Measurements from ENCODE around the gene ACTN1. TPM values are rescaled to one million over a fixed set of nuclear protein-coding genes. Genes with fewer than 3 reads are reported as not detected.

ACTN1 gene
- total RNA-seq, 2 experiments from 2014 or later: 31.9 to 35.1 TPM

DNA sequence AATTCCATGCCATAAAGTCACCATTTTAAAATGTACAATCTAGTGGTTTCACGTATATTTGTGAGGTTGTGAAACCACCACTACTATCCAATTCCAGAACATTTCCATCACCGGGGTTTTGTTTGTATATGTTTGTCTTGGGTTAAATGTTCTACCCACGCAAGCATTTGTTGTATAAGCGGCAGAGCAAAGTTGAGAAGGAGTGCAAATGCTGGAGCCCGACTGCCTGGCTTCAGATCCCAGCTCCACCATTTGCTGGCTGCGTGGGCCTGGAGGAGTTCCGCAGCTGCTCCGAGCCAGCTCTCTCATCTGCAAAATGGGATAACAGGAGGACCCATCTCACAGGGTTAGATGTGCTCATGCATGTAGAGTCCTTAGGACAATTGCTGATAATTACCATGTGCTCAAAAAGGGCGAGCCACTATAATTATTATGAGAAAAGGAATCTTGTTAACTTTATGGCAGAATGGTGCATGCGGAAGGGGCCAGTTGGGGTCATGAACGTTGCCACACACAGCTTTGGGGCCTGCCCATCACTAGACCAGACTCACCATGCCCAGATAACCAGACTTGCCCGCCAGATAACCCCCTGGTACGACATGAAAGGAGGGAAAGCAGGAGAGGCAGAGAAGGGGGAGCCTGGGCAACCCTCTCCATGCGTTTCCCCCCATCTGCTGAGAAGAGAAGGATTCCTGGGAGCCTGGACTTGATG lies 6.4 kb downstream of the ACTN1 start:
- POLR2A ChIA-PET: no interaction called here
- Mint-ChIP-seq H3K4me3 (no peak overlapping the region), H3K9me3 (peaks cover 18% of the 10 kb centered on the region), H3K27ac (no peak overlapping the region), H3K36me3 (ENCODE audit: low read depth) (peaks cover 52% of the 10 kb centered on the region), H3K4me1 (peaks cover 78% of the 10 kb centered on the region), H3K27me3 (no peaks in the 10 kb centered on the region)
- CTCF ChIA-PET: no interaction called here
- DNase-seq: no peak

DNA sequence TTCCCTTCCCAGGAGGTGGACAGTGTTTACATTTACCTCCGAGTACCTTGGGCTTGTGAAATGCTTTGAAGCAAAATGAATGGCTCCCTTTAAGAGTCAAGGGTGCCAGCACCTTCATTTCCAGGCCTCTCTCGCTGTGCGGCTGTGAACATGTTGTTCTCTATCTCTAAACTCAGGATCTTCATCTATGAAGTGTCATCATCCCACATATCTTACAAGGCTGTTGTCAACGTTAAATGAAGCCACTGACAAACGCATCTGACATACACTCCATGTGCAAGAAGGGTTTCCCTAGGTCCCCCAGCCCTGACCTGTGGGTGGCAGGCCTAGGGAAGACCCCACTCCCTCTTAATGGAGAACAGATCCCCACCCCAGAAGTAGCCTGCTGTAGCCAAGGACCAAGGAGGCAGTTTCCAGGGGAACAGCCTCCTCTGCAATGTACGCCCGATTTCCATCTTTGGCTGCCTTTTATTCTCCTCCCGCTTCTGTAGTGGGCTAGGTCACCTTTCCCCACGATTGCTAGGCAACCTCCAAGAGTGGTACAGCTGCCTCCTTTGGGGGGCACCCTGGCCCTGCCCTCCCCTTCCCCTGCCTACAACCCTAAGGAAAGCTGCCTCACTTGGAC lies 7.6 kb downstream of the ACTN1 start:
- peaks cover 18% of the 10 kb centered on the region for H3K9me3 Mint-ChIP-seq
- peaks cover 49% of the 10 kb centered on the region for H3K36me3 Mint-ChIP-seq (ENCODE audit: low read depth)
- POLR2A ChIA-PET: no interaction called here
- no peak overlapping the region for H3K4me3 Mint-ChIP-seq
- CTCF ChIA-PET: no interaction called here
- no peak for DNase-seq
- peaks cover 75% of the 10 kb centered on the region for H3K4me1 Mint-ChIP-seq
- peak overlapping the region; percentile 80 for H3K27ac Mint-ChIP-seq
- no peaks in the 10 kb centered on the region for H3K27me3 Mint-ChIP-seq

DNA sequence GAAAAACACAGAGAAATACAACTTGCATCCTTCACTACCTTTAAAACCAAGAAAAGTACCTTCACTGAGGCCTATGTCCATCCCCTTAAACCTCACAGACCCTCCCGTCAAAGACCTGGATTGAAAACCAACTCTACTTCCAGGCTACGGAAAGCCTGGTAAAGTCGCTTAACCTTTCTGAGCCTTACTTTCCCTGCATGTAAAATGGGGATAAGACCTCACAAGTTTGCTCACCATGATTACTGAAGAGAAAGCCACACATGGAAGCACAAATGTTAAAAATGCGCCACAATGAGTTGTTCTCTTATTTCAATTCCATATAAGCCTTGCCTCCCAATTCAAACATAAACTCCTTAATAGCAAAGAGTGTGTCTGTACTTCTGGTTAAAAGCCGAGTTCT lies 8.4 kb downstream of the ACTN1 start:
- H3K27ac Mint-ChIP-seq: peak overlapping the region; percentile 80
- CTCF ChIA-PET: no interaction called here
- H3K4me3 Mint-ChIP-seq: peak overlapping the region; percentile 49

GRCh38 chr14:68970038-68970612 lies 9.0 kb downstream of the ACTN1 start:
- H3K9me3 Mint-ChIP-seq: peaks cover 18% of the 10 kb centered on the region
- H3K4me1 Mint-ChIP-seq: peaks cover 71% of the 10 kb centered on the region
- POLR2A ChIA-PET: no interaction called here
- H3K4me3 Mint-ChIP-seq: peak overlapping the region; percentile 49
- peak; percentile 83 for DNase-seq
- peaks cover 39% of the 10 kb centered on the region for H3K36me3 Mint-ChIP-seq (ENCODE audit: low read depth)
- no peaks in the 10 kb centered on the region for H3K27me3 Mint-ChIP-seq
- peak overlapping the region; percentile 80 for H3K27ac Mint-ChIP-seq
- CTCF ChIA-PET: interaction anchor here (1.6 to 2.0 kb wide), 2 partner anchors 11 to 84 kb away, joined by 4 to 6 read pairs; no protein-coding TSS in a partner anchor

More for the DNA sequence above, 8.4 kb downstream of the ACTN1 start:
- H3K36me3 Mint-ChIP-seq (ENCODE audit: low read depth): peaks cover 42% of the 10 kb centered on the region
- POLR2A ChIA-PET: no interaction called here
- H3K4me1 Mint-ChIP-seq: peaks cover 71% of the 10 kb centered on the region
- peaks cover 18% of the 10 kb centered on the region for H3K9me3 Mint-ChIP-seq
- DNase-seq: no peak
- no peaks in the 10 kb centered on the region for H3K27me3 Mint-ChIP-seq

- Mint-ChIP-seq H3K4me3 (peak overlapping the region; percentile 49), H3K9me3 (peaks cover 13% of the 10 kb centered on the region), H3K36me3 (ENCODE audit: low read depth) (peaks cover 33% of the 10 kb centered on the region), H3K27me3 (no peaks in the 10 kb centered on the region), H3K27ac (peak overlapping the region; percentile 80), H3K4me1 (peaks cover 68% of the 10 kb centered on the region)
- no peak for DNase-seq
- CTCF ChIA-PET: interaction anchor here (0.5 to 2.0 kb wide), 3 partner anchors 10 to 85 kb away, joined by 4 to 6 read pairs (median 6); no protein-coding TSS in a partner anchor
- POLR2A ChIA-PET: interaction anchor here (0.6 to 0.7 kb wide), 2 partner anchors 9 to 16 kb away, joined by 3 read pairs; no protein-coding TSS in a partner anchor
Measured at GRCh38 chr14:68969278-68970033, 9.6 kb downstream of the ACTN1 start.

- H3K9me3 Mint-ChIP-seq: peaks cover 11% of the 10 kb centered on the region
- no peaks in the 10 kb centered on the region for H3K27me3 Mint-ChIP-seq
- no peak for DNase-seq
- peaks cover 25% of the 10 kb centered on the region for H3K36me3 Mint-ChIP-seq (ENCODE audit: low read depth)
- POLR2A ChIA-PET: interaction anchor here (0.6 to 0.7 kb wide), 3 partner anchors 9 to 20 kb away, joined by 3 to 5 read pairs (median 3); no protein-coding TSS in a partner anchor
- CTCF ChIA-PET: interaction anchor here (0.5 to 2.0 kb wide), 3 partner anchors 9 to 85 kb away, joined by 4 to 6 read pairs (median 6); no protein-coding TSS in a partner anchor
- H3K4me1 Mint-ChIP-seq: peaks cover 66% of the 10 kb centered on the region
- peak overlapping the region; percentile 67 for H3K27ac Mint-ChIP-seq
- H3K4me3 Mint-ChIP-seq: no peak overlapping the region
Measured at GRCh38 chr14:68968721-68969120, 10.4 kb downstream of the ACTN1 start.

DNA sequence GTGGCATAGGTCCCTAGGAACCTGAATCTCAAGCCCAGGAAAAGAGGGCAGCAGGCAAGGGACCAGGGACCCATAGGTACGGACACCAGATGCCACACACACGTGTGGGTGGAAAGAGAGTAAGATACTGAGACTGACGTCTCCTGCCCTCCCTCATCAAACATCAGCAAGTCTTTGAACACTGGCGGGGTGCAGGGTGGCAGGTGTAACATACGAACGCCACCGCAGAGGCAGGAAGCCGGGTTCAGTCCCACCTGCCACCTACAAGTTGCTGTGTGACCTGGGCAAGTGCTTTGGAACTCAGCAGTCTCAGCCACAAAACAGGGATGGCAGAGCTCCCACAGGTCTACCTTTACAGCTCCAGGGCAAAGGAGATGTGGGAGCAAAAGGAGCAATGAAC lies 11.1 kb downstream of the ACTN1 start:
- H3K27ac Mint-ChIP-seq: peak overlapping the region; percentile 84

DNA sequence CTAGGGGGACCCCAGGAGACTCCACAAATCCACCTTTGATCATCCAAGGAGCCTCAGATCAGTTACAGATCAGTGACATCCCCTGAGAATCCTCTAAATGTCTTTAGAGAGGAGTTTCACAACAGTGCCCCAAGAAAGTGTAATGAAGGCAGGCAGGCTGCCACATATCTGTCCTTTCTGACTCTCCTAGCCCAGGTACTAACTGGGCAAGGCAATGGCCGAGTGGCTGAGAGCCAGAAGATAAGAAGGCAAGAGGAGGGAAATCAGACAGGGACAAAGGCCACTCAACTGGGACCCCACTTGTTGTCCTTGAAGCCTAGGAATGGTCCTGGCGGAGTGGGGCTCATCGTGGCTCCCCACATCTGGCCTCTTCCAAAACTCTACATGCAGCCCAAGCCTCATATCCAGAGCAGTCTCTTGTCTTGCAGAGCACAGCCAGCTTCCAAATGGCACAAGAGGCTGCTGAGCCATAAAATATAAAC lies 11.6 kb downstream of the ACTN1 start:
- Mint-ChIP-seq H3K27ac (peak overlapping the region; percentile 84), H3K27me3 (no peaks in the 10 kb centered on the region), H3K36me3 (ENCODE audit: low read depth) (peaks cover 13% of the 10 kb centered on the region), H3K4me1 (peaks cover 64% of the 10 kb centered on the region), H3K4me3 (no peak overlapping the region), H3K9me3 (peaks cover 2% of the 10 kb centered on the region)
- POLR2A ChIA-PET: no interaction called here
- no peak for DNase-seq
- CTCF ChIA-PET: interaction anchor here (1.1 kb wide), 1 partner anchor 9 kb away, joined by 3 read pairs; no protein-coding TSS in a partner anchor

More for the DNA sequence above, 11.1 kb downstream of the ACTN1 start:
- Mint-ChIP-seq H3K4me1 (peaks cover 66% of the 10 kb centered on the region), H3K9me3 (peaks cover 4% of the 10 kb centered on the region), H3K4me3 (peak overlapping the region; percentile 26), H3K27me3 (no peaks in the 10 kb centered on the region), H3K36me3 (ENCODE audit: low read depth) (peaks cover 19% of the 10 kb centered on the region)
- peak; percentile 81 for DNase-seq
- ChIA-PET CTCF (interaction anchor here (1.1 to 2.0 kb wide), 2 partner anchors 9 to 86 kb away, joined by 3 to 4 read pairs; no protein-coding TSS in a partner anchor), POLR2A (interaction anchor here (0.6 kb wide), 1 partner anchor 19 kb away, joined by 5 read pairs; no protein-coding TSS in a partner anchor)

- ChIA-PET POLR2A (no interaction called here), CTCF (no interaction called here)
- H3K27ac Mint-ChIP-seq: no peak overlapping the region
- peaks cover 61% of the 10 kb centered on the region for H3K4me1 Mint-ChIP-seq
- H3K36me3 Mint-ChIP-seq (ENCODE audit: low read depth): peaks cover 7% of the 10 kb centered on the region
- no peak for DNase-seq
- no peak overlapping the region for H3K4me3 Mint-ChIP-seq
- no peaks in the 10 kb centered on the region for H3K27me3 Mint-ChIP-seq
- H3K9me3 Mint-ChIP-seq: no peaks in the 10 kb centered on the region
Measured at GRCh38 chr14:68966872-68967301, 12.2 kb downstream of the ACTN1 start.

DNA sequence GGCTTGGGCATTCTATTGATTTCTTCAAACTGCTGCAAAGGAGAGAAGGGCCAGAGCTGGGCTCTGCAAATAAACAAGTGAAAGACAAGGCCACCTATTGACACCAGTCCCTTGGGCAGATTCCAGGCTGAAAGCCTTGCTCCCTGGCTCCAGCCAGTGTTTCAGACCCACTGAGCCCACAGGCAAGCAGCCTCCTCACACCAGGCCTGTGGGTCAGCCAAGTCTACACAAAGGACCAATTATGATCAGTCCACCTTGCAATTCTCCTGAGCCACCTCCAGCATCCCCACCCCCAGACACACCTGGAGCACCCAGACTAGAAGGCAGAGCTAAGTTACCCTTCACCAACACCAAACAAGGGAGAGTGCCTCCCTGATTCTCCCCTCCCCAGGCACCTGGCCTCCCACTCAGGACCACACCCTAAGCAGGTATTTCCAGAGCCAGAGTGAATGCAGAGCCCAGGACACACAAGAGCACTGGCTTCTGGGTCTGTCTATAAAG lies 13.8 kb downstream of the ACTN1 start:
- Mint-ChIP-seq H3K36me3 (ENCODE audit: low read depth) (no peaks in the 10 kb centered on the region), H3K9me3 (no peaks in the 10 kb centered on the region), H3K27ac (peak overlapping the region; percentile 27), H3K27me3 (no peaks in the 10 kb centered on the region), H3K4me1 (peaks cover 45% of the 10 kb centered on the region), H3K4me3 (no peak overlapping the region)
- ChIA-PET POLR2A (no interaction called here), CTCF (interaction anchor here (0.9 to 1.7 kb wide), 3 partner anchors 11 to 73 kb away, joined by 3 to 4 read pairs (median 3); no protein-coding TSS in a partner anchor)
- DNase-seq: no peak

DNA sequence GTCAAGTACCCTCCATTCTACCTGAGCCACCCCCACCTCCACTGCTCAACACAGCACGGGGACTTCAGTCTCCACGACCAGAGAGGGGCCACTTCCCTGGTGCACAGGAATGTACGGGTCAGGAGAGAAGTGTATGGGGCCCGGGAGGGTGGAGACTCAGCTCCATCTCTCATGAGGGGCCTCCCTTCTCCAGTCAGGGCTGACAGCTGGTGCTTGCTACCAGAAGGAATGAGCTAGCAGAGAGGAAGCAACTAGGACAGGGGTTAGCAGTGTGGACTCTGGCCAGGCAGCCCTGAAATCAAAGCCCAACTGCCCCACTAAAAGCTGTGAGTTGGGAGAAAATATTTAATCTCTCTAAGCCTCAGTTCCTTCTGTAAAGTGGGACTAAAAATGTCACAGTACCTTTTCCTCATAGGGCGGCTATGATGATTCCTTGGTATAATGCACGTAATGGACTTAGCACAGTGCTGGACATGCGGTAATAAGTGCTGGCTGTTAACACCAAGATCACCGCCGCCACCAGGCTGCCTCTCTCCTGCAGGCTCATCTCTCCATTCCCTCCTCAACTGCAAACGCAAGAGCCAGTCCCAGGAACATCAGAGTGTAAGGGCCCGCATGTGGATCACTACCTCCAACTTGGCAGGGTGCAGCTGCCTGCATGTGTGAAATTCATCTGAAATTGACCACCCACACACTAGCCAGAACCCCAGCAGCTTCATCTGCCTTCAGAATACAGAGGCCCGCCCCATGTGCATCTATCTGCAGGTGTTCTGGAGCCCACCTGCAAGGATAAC lies 14.6 kb downstream of the ACTN1 start:
- POLR2A ChIA-PET: no interaction called here
- Mint-ChIP-seq H3K27me3 (no peaks in the 10 kb centered on the region), H3K36me3 (ENCODE audit: low read depth) (no peaks in the 10 kb centered on the region), H3K4me1 (peaks cover 41% of the 10 kb centered on the region), H3K4me3 (no peak overlapping the region), H3K9me3 (no peaks in the 10 kb centered on the region), H3K27ac (peak overlapping the region; percentile 27)
- CTCF ChIA-PET: interaction anchor here (1.5 to 1.7 kb wide), 2 partner anchors 25 to 74 kb away, joined by 3 to 4 read pairs; no protein-coding TSS in a partner anchor
- DNase-seq: no peak
